GM18861 (cell line): ENCODE data around the gene PPM1A.
A peak's percentile ranks its signal among the peaks of the same experiment; 100 is the strongest.
"Not testable (repeated sequence)": the region's sequence is repeated elsewhere in the genome, so short reads cannot be mapped to it uniquely, and the experiment has no call there.

Experiments used
- ATAC-seq: cut with Tn5 transposase; IDR thresholded peaks from one replicate; pipeline ENCODE4 v1.9.1; 2021; ENCODE audit not compliant: unreplicated experiment

The PPM1A gene

GRCh38 chr14:60315196-60315990 lies 66.4 kb downstream of the PPM1A start:
- ATAC-seq, result no peak

DNA sequence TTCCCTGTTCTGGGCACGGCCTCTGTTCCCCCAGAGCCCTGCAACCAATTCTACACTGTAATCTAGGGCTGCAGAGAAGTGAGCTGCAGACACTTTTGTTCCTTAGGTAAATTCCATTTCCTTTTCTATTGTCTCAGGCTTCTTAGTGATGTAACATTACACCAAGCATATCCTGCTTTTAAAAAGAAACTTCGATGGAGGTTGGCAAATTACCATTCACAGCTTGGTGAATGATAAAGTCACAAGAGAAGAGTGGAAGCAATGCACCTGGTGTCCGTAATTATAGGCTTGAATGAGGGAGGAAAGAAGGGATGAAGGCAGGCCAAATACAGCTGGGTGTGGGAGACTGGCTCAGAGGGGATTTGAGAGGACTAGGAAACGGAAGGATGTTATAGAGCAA lies 68.6 kb downstream of the PPM1A start:
- no peak for ATAC-seq

- ATAC-seq, result not testable (repeated sequence)
These were observed 71.8 kb downstream of the PPM1A start for GRCh38 chr14:60320860-60321259.

DNA sequence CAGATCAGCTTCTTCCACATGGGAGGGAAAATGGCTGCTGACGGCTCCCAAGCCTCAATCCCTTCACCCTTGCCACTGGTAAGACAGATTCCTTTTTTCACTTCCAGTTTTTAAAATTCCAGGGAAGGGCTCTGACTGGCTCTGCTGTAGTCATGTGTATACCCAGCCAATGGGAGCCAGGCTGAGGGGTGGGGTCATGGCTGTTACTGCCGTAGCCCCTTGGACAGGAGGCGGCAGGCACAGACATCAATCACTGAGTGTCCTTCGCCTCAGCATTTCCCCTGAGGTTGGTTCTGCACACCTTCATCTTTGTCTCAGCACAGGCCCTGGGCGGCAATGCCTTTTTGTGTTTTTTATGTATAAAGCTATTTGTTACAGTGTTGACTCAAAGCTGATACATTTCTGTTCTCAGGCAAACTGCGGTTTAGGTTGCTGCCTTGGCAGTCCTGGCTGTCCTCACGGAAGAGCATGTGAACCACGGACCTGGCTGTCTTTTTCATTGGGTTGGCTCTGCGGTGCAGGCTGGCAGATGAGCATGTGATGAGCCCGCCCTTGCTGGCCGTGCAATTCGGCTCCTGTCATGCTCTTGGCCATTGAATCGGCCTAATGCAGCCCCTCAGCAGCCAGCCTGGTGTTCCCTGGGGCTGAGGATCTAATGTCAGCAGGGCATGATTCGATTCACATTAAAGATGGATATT lies 74.3 kb downstream of the PPM1A start:
- ATAC-seq, result no peak

DNA sequence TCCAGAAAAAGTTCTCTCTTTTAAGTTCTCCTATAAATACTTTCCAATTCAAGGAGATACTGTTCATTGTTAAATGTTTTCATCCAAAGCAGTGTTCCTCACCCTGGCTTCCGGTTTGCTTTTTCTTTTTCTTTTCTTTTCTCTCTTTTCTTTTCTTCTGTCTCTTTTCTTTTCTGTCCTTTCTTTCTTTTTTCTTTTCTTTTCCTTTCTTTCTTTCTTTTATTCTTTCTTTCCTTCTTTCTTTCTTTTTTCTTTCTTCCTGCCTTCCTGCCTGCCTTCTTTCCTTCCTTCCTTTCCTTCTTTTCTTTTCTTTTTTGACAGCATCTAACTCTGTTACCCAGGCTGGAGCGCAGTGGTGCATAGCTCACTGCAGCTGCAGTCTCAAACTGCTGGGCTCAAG lies 75.8 kb downstream of the PPM1A start:
- no peak for ATAC-seq

DNA sequence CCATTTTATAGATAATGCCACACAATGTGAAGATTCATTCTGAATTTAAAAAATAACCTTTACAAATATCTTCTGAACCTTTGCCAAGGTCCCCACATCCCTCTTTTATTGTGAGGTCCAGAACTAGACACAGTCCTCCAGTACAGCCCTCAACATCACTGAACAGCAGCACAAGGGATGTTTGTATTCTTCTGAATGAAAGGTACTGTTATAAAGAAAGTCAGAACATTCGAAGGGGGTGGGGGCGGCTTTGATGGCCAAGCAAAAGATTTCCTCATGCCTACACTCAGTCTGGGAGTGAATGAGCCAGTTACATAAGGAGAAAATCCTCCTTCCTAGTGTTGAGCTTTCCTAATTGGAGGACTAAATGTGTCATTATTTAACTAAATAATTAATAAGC lies 77.3 kb downstream of the PPM1A start:
- no peak for ATAC-seq

GRCh38 chr14:60327447-60328331 lies 78.7 kb downstream of the PPM1A start:
- peak; percentile 41 for ATAC-seq

DNA sequence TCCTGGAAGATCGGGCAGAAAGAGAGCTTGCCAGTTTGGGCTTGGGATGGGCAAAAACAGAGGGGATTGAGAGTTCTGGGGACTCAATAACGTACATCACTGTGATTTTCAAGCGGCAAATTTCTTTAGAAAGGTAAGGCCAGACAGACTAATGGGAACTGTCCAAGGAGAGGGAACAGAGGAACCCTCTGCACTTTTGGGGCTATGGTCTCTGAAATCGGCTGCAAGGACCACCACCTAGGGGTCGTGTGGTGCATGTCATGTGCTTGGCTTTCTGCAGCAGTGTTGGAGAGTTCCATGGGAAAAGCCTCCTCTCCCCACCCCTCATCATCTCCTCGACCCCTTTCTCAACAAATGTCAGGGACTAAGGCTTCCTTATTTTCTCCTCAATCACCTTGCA lies 79.6 kb downstream of the PPM1A start:
- ATAC-seq, result no peak

- ATAC-seq, result no peak
These were observed 80.3 kb downstream of the PPM1A start for GRCh38 chr14:60329274-60329673.

GRCh38 chr14:60331201-60332045 lies 82.4 kb downstream of the PPM1A start:
- peak; percentile 49 for ATAC-seq

- ATAC-seq, result no peak
These were observed 83.0 kb downstream of the PPM1A start for GRCh38 chr14:60332046-60332399.

GRCh38 chr14:60332869-60333268 lies 83.8 kb downstream of the PPM1A start:
- no peak for ATAC-seq

GRCh38 chr14:60339571-60339970 lies 90.5 kb downstream of the PPM1A start:
- no peak for ATAC-seq

GRCh38 chr14:60343571-60344071 lies 94.6 kb downstream of the PPM1A start:
- no peak for ATAC-seq

- no peak for ATAC-seq
These were observed 95.7 kb downstream of the PPM1A start for GRCh38 chr14:60344751-60345150.

GRCh38 chr14:60346706-60347105 lies 97.7 kb downstream of the PPM1A start:
- no peak for ATAC-seq

DNA sequence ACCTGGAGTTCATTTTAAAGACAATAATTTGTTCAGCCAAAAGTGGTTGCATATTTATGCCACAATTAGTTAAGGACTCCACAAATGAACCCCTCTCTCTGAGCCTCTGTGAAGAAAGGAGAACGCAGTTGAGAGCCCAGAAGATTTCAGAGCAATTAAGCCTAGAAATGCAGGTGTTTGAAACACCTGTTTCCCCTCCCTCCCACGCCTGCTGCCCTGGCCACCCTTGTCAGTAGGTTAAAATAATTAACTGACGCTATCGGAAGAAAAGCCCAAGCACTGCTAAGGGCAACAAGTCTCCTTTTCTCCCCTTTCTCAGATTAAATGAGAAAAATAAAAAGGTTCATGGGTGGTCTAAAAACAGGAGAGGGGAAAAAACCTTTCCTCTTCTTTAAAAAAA lies 99.2 kb downstream of the PPM1A start:
- no peak for ATAC-seq
